HG02759 (cell line): ENCODE results near the gene HERPUD1.
"Not testable (repeated sequence)": the region's sequence is repeated elsewhere in the genome, so short reads cannot be mapped to it uniquely, and the experiment has no call there.

Experiments used
- ATAC-seq: cut with Tn5 transposase; IDR thresholded peaks from one replicate; pipeline ENCODE4 v1.9.1; 2021; ENCODE audit warnings: mild to moderate bottlenecking, moderate library complexity; ENCODE audit not compliant: unreplicated experiment

The HERPUD1 gene

GRCh38 chr16:56977823-56978430, 46.0 kb downstream of the HERPUD1 start:
- no peak for ATAC-seq

- ATAC-seq: no peak
Measured at GRCh38 chr16:56980201-56980535, 48.2 kb downstream of the HERPUD1 start.

GRCh38 chr16:56980792-56981724, 49.1 kb downstream of the HERPUD1 start:
- ATAC-seq: peak; percentile 47

GRCh38 chr16:56981729-56982271, 49.9 kb downstream of the HERPUD1 start:
- ATAC-seq: peak; percentile 5

- ATAC-seq: no peak
Measured at GRCh38 chr16:56982695-56983094, 50.8 kb downstream of the HERPUD1 start.

- no peak for ATAC-seq
Measured at GRCh38 chr16:56983211-56983751, 51.3 kb downstream of the HERPUD1 start.

- ATAC-seq: no peak
Measured at GRCh38 chr16:56984639-56985038, 52.7 kb downstream of the HERPUD1 start.

GRCh38 chr16:56985288-56985961, 53.5 kb downstream of the HERPUD1 start:
- no peak for ATAC-seq

- no peak for ATAC-seq
Measured at GRCh38 chr16:56985962-56986360, 54.0 kb downstream of the HERPUD1 start.

GRCh38 chr16:56986361-56986760, 54.4 kb downstream of the HERPUD1 start:
- no peak for ATAC-seq

- not testable (repeated sequence) for ATAC-seq
Measured at GRCh38 chr16:56986908-56987307, 55.0 kb downstream of the HERPUD1 start.

GRCh38 chr16:56987692-56988091, 55.8 kb downstream of the HERPUD1 start:
- no peak for ATAC-seq

GRCh38 chr16:56988161-56988947, 56.4 kb downstream of the HERPUD1 start:
- no peak for ATAC-seq

GRCh38 chr16:56988948-56989945, 57.3 kb downstream of the HERPUD1 start, which contains the start of gene NLRC5:
TSS of gene NLRC5 (plus strand) at chr16:56989557. CDS start at chr16:57020713, 31,156 bp downstream.
- peak; percentile 86 for ATAC-seq

GRCh38 chr16:56989988-56990387, 58.0 kb downstream of the HERPUD1 start:
- ATAC-seq: no peak

- ATAC-seq: no peak
Measured at GRCh38 chr16:56990407-56991286, 58.7 kb downstream of the HERPUD1 start.

GRCh38 chr16:56992431-56992830, 60.5 kb downstream of the HERPUD1 start:
- ATAC-seq: not testable (repeated sequence)

- no peak for ATAC-seq
Measured at GRCh38 chr16:56993204-56993603, 61.3 kb downstream of the HERPUD1 start.
